ENCODE results near the gene TPBG.
A peak's percentile ranks its signal among the peaks of the same experiment; 100 is the strongest.

Gene TPBG

DNA sequence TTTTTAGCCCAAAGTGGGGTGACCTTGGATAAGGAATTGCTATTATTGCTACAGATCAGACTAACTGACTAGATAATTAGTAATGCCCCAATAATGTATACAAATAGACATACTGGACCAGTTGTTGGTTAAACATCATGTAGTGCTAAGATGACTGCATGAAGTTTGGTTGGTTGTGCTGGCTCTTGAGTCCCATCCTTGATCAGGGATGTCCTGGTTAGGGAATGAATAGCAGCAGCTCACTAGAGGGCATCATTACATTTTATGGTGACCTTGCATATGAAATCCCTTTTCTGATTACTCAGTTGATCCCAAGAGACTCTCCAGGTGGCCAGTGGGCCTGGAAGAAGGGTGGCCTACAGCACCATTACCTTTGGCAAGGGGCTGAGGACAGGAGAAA lies 10.9 kb downstream of the TPBG start:
- Histone ChIP-seq H3K27me3 (ENCODE audit: control insufficient read depth in 3 of 3, insufficient read depth in 3 of 3, low read depth in 1 of 3, low read length in 3 of 3) (no peaks in the 10 kb centered on the region), H3K79me1 (ENCODE audit: low read depth, low read length) (peaks cover 3% of the 10 kb centered on the region), H3K18ac (ENCODE audit: low read length) (no peak overlapping the region), H3K4me2 (ENCODE audit: insufficient read depth, low read length, poor library complexity, severe bottlenecking) (no peak overlapping the region), H3K9ac (ENCODE audit: low read depth, low read length, poor library complexity) (no peak overlapping the region), H3K23ac (ENCODE audit: low read depth, low read length, poor library complexity) (no peak overlapping the region), H2BK12ac (ENCODE audit: low read length) (no peak overlapping the region), H2BK15ac (ENCODE audit: low read length) (no peak overlapping the region), H3K4me1 (ENCODE audit: control insufficient read depth in 2 of 2, insufficient read depth in 1 of 2, low read depth in 1 of 2, low read length in 2 of 2) (no peaks in the 10 kb centered on the region), H2BK120ac (ENCODE audit: low read depth, low read length) (no peak overlapping the region), H3K14ac (ENCODE audit: low read length) (no peak overlapping the region), H3K4ac (ENCODE audit: low read length) (no peak overlapping the region), H4K91ac (ENCODE audit: low read depth, low read length, poor library complexity) (no peak overlapping the region), H2BK5ac (ENCODE audit: low read length) (no peak overlapping the region), H2AK5ac (ENCODE audit: low read depth, low read length) (no peak overlapping the region), H4K8ac (ENCODE audit: low read depth, low read length) (no peak overlapping the region), H2AFZ (ENCODE audit: low read length) (no peak overlapping the region), H3K4me3 (ENCODE audit: low read length in 2 of 2) (no peak overlapping the region), H3K27ac (replicated peaks; ENCODE audit: low read length) (no peak overlapping the region), H3K9me3 (replicated peaks in 1 of 2; ENCODE audit: control insufficient read depth in 2 of 2, insufficient read depth in 1 of 2, low read depth in 1 of 2, low read length in 2 of 2) (peaks cover 6 to 9% of the 10 kb centered on the region in 2 donors), H3K36me3 (replicated peaks in 1 of 2; ENCODE audit: control insufficient read depth in 2 of 2, insufficient read depth in 2 of 2, low read length in 2 of 2) (no peaks in the 10 kb centered on the region)
- DNase-seq (ENCODE audit: low spot score), result no peak

DNA sequence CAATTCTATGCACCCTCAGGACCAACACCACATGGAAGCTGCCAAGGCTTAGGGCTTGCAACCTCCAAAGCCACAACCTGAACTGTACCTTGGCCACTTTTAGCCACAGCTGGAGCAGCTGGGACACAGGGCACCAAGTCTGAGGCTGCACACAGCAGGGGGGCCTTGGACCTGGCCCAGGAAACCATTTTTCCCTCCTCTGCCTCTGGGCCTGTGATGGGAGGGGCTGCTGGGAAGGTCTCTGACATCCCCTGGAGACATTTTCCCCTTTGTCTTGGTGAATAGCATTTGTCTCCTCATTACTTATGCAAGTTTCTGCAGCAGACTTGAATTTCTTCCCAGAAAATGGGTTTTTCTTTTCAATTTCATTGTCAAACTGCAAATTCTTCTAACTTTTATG lies 13.0 kb downstream of the TPBG start:
- no peak overlapping the region for H2AFZ ChIP-seq (ENCODE audit: low read length)
- H3K4me2 ChIP-seq (ENCODE audit: insufficient read depth, low read length, poor library complexity, severe bottlenecking), result no peak overlapping the region
- H3K14ac ChIP-seq (ENCODE audit: low read length), result no peak overlapping the region
- H3K27ac ChIP-seq (replicated peaks; ENCODE audit: low read length), result no peak overlapping the region
- H3K27me3 ChIP-seq (ENCODE audit: control insufficient read depth in 3 of 3, insufficient read depth in 3 of 3, low read depth in 1 of 3, low read length in 3 of 3), result no peaks in the 10 kb centered on the region
- no peak overlapping the region for H3K23ac ChIP-seq (ENCODE audit: low read depth, low read length, poor library complexity)
- no peak overlapping the region for H4K8ac ChIP-seq (ENCODE audit: low read depth, low read length)
- no peak overlapping the region for H3K18ac ChIP-seq (ENCODE audit: low read length)
- H2AK5ac ChIP-seq (ENCODE audit: low read depth, low read length), result no peak overlapping the region
- H3K4me1 ChIP-seq (ENCODE audit: control insufficient read depth in 2 of 2, insufficient read depth in 1 of 2, low read depth in 1 of 2, low read length in 2 of 2), result peaks cover 0 to 3% of the 10 kb centered on the region in 2 donors
- H3K9me3 ChIP-seq (replicated peaks in 1 of 2; ENCODE audit: control insufficient read depth in 2 of 2, insufficient read depth in 1 of 2, low read depth in 1 of 2, low read length in 2 of 2), result peaks cover 6 to 9% of the 10 kb centered on the region in 2 donors
- H2BK12ac ChIP-seq (ENCODE audit: low read length), result no peak overlapping the region
- H4K91ac ChIP-seq (ENCODE audit: low read depth, low read length, poor library complexity), result no peak overlapping the region
- no peak overlapping the region for H2BK15ac ChIP-seq (ENCODE audit: low read length)
- H3K79me1 ChIP-seq (ENCODE audit: low read depth, low read length), result peaks cover 3% of the 10 kb centered on the region
- H2BK5ac ChIP-seq (ENCODE audit: low read length), result no peak overlapping the region
- no peaks in the 10 kb centered on the region for H3K36me3 ChIP-seq (replicated peaks in 1 of 2; ENCODE audit: control insufficient read depth in 2 of 2, insufficient read depth in 2 of 2, low read length in 2 of 2)
- no peak for DNase-seq (ENCODE audit: low spot score)
- no peak overlapping the region for H3K4me3 ChIP-seq (ENCODE audit: low read length in 2 of 2)
- no peak overlapping the region for H2BK120ac ChIP-seq (ENCODE audit: low read depth, low read length)
- H3K9ac ChIP-seq (ENCODE audit: low read depth, low read length, poor library complexity), result no peak overlapping the region
- no peak overlapping the region for H3K4ac ChIP-seq (ENCODE audit: low read length)

DNA sequence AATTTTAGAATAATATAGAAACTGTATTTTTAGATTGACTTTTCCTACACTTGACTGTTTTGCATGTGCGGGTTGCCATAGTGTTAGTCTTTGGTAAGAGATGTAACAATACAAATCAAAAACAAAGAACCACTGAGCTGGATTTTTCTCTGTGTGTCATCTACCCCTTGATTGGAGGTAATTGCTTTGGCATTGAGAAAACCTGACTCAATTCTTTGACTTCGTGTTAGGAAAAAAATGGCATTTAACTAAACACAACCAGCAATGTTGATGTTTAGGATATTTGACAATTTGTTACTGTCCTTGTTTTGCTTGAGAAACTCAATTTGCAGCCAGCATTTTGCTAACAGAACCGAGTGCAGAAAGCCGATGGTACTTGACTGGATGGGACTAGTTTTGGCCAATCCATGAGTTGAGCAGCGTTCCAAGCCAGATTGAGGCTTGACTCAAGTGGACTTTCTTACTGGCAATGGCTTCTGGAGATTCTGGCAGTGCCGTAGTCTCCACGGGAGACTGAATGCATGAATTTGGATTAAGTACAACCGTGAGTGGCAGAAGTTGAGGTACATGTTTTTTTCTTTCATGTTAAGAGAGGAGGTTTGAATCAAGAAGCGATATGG lies 17.1 kb downstream of the TPBG start:
- no peak overlapping the region for H3K4me2 ChIP-seq (ENCODE audit: insufficient read depth, low read length, poor library complexity, severe bottlenecking)
- no peak overlapping the region for H2BK5ac ChIP-seq (ENCODE audit: low read length)
- no peak overlapping the region for H4K91ac ChIP-seq (ENCODE audit: low read depth, low read length, poor library complexity)
- H3K9me3 ChIP-seq (replicated peaks in 1 of 2; ENCODE audit: control insufficient read depth in 2 of 2, insufficient read depth in 1 of 2, low read depth in 1 of 2, low read length in 2 of 2), result peaks cover 5 to 6% of the 10 kb centered on the region in 2 donors
- no peak overlapping the region for H3K9ac ChIP-seq (ENCODE audit: low read depth, low read length, poor library complexity)
- peaks cover 0 to 4% of the 10 kb centered on the region in 2 donors for H3K4me1 ChIP-seq (ENCODE audit: control insufficient read depth in 2 of 2, insufficient read depth in 1 of 2, low read depth in 1 of 2, low read length in 2 of 2)
- no CpG with 5 or more reads among the region's 9 CpGs for WGBS, 2 donors (ENCODE audit: extremely low coverage in 2 of 2, insufficient read length in 2 of 2, insufficient replicate concordance in 1 of 2)
- no peak overlapping the region for H3K4me3 ChIP-seq (ENCODE audit: low read length in 2 of 2)
- no peak overlapping the region for H2BK12ac ChIP-seq (ENCODE audit: low read length)
- H3K27ac ChIP-seq (replicated peaks; ENCODE audit: low read length), result no peak overlapping the region
- peak overlapping the region; percentile 87 for H3K18ac ChIP-seq (ENCODE audit: low read length)
- peak overlapping the region; percentile 11 for H2AK5ac ChIP-seq (ENCODE audit: low read depth, low read length)
- H3K79me1 ChIP-seq (ENCODE audit: low read depth, low read length), result no peaks in the 10 kb centered on the region
- no peak overlapping the region for H4K8ac ChIP-seq (ENCODE audit: low read depth, low read length)
- H2BK15ac ChIP-seq (ENCODE audit: low read length), result no peak overlapping the region
- H2AFZ ChIP-seq (ENCODE audit: low read length), result no peak overlapping the region
- no peaks in the 10 kb centered on the region for H3K27me3 ChIP-seq (ENCODE audit: control insufficient read depth in 3 of 3, insufficient read depth in 3 of 3, low read depth in 1 of 3, low read length in 3 of 3)
- H3K14ac ChIP-seq (ENCODE audit: low read length), result no peak overlapping the region
- H3K36me3 ChIP-seq (replicated peaks in 1 of 2; ENCODE audit: control insufficient read depth in 2 of 2, insufficient read depth in 2 of 2, low read length in 2 of 2), result no peaks in the 10 kb centered on the region
- no peak overlapping the region for H2BK120ac ChIP-seq (ENCODE audit: low read depth, low read length)
- no peak for DNase-seq (ENCODE audit: low spot score)
- H3K23ac ChIP-seq (ENCODE audit: low read depth, low read length, poor library complexity), result no peak overlapping the region
- no peak overlapping the region for H3K4ac ChIP-seq (ENCODE audit: low read length)

DNA sequence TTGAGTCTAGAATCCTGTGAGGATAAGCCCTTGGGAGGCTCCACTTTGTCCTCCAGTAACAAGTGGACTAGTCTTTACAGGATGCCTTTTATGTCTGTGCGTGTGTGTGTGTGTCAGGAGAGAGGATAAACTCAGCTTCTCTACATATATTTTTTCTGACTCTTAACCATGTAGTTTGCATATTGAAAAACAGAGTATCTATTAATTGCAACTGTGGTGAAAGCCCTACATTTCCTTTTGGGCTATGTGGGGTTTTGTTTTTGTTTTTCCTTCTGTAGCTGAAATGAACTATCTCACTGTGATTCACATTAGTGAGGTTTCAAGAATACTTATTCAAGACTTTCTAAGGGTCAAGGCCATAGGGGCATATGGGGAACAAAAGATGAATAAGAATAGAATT lies 17.7 kb downstream of the TPBG start:
- Histone ChIP-seq H2BK5ac (ENCODE audit: low read length) (no peak overlapping the region), H3K4ac (ENCODE audit: low read length) (no peak overlapping the region), H3K14ac (ENCODE audit: low read length) (no peak overlapping the region), H3K9me3 (replicated peaks in 1 of 2; ENCODE audit: control insufficient read depth in 2 of 2, insufficient read depth in 1 of 2, low read depth in 1 of 2, low read length in 2 of 2) (peaks cover 3 to 5% of the 10 kb centered on the region in 2 donors), H2AK5ac (ENCODE audit: low read depth, low read length) (no peak overlapping the region), H2BK120ac (ENCODE audit: low read depth, low read length) (no peak overlapping the region), H4K8ac (ENCODE audit: low read depth, low read length) (no peak overlapping the region), H3K4me3 (ENCODE audit: low read length in 2 of 2) (no peak overlapping the region), H3K23ac (ENCODE audit: low read depth, low read length, poor library complexity) (no peak overlapping the region), H2BK15ac (ENCODE audit: low read length) (no peak overlapping the region), H3K18ac (ENCODE audit: low read length) (no peak overlapping the region), H3K4me1 (ENCODE audit: control insufficient read depth in 2 of 2, insufficient read depth in 1 of 2, low read depth in 1 of 2, low read length in 2 of 2) (peaks cover 0 to 4% of the 10 kb centered on the region in 2 donors), H2BK12ac (ENCODE audit: low read length) (no peak overlapping the region), H3K36me3 (replicated peaks in 1 of 2; ENCODE audit: control insufficient read depth in 2 of 2, insufficient read depth in 2 of 2, low read length in 2 of 2) (no peaks in the 10 kb centered on the region), H3K79me1 (ENCODE audit: low read depth, low read length) (no peaks in the 10 kb centered on the region), H3K27me3 (ENCODE audit: control insufficient read depth in 3 of 3, insufficient read depth in 3 of 3, low read depth in 1 of 3, low read length in 3 of 3) (no peaks in the 10 kb centered on the region), H3K4me2 (ENCODE audit: insufficient read depth, low read length, poor library complexity, severe bottlenecking) (no peak overlapping the region), H2AFZ (ENCODE audit: low read length) (no peak overlapping the region), H4K91ac (ENCODE audit: low read depth, low read length, poor library complexity) (no peak overlapping the region), H3K27ac (replicated peaks; ENCODE audit: low read length) (no peak overlapping the region), H3K9ac (ENCODE audit: low read depth, low read length, poor library complexity) (no peak overlapping the region)
- WGBS, 2 donors (ENCODE audit: extremely low coverage in 2 of 2, insufficient read length in 2 of 2, insufficient replicate concordance in 1 of 2), result no CpG with 5 or more reads among the region's 1 CpG
- no peak for DNase-seq (ENCODE audit: low spot score)

Measured in neuronal stem cell (in vitro differentiated cells).